Activated T-cell treated with anti-CD3 and anti-CD28 coated beads, Interleukin-2, amount 50 U/mL, for 24 hours (primary cell): ENCODE results near the gene SLC66A2.
A peak's percentile ranks its signal among the peaks of the same experiment; 100 is the strongest.

Source experiments
- DNase-seq: peaks from one replicate; pipeline ENCODE4 v3.0.0-alpha.2; 2020
- H3K27ac Mint-ChIP-seq: 2 replicates; pipeline ENCODE4 v1.8.0; 2020; ENCODE audit warnings: mild to moderate bottlenecking, mixed read lengths
- H3K27me3 Mint-ChIP-seq: 2 replicates; pipeline ENCODE4 v1.8.0; 2020; ENCODE audit warnings: mixed read lengths
- H3K36me3 Mint-ChIP-seq: 2 replicates; pipeline ENCODE4 v1.8.0; 2020; ENCODE audit warnings: low read depth, mixed read lengths
- H3K4me1 Mint-ChIP-seq: 2 replicates; pipeline ENCODE4 v1.8.0; 2020; ENCODE audit warnings: low read depth, mixed read lengths
- H3K4me3 Mint-ChIP-seq: 2 replicates; pipeline ENCODE4 v1.8.0; 2020; ENCODE audit warnings: mild to moderate bottlenecking, moderate library complexity, mixed read lengths
- H3K9me3 Mint-ChIP-seq: 2 replicates; pipeline ENCODE4 v1.8.0; 2020; ENCODE audit warnings: mixed read lengths

Gene SLC66A2

GRCh38 chr18:79975985-79976680 lies 24.7 kb upstream of the SLC66A2 start:
- no peak for DNase-seq
- no peaks in the 10 kb centered on the region for H3K27me3 Mint-ChIP-seq
- no peaks in the 10 kb centered on the region for H3K9me3 Mint-ChIP-seq
- no peak overlapping the region for H3K4me3 Mint-ChIP-seq
- peaks cover 89% of the 10 kb centered on the region for H3K36me3 Mint-ChIP-seq
- peak overlapping the region; percentile 81 for H3K27ac Mint-ChIP-seq
- peaks cover 30% of the 10 kb centered on the region for H3K4me1 Mint-ChIP-seq

- H3K27me3 Mint-ChIP-seq, result no peaks in the 10 kb centered on the region
- peaks cover 21% of the 10 kb centered on the region for H3K4me1 Mint-ChIP-seq
- H3K27ac Mint-ChIP-seq, result peak overlapping the region; percentile 37
- H3K4me3 Mint-ChIP-seq, result no peak overlapping the region
- H3K36me3 Mint-ChIP-seq, result peaks cover 91% of the 10 kb centered on the region
- DNase-seq, result no peak
- no peaks in the 10 kb centered on the region for H3K9me3 Mint-ChIP-seq
Measured at GRCh38 chr18:79975043-79975442, 23.6 kb upstream of the SLC66A2 start.

DNA sequence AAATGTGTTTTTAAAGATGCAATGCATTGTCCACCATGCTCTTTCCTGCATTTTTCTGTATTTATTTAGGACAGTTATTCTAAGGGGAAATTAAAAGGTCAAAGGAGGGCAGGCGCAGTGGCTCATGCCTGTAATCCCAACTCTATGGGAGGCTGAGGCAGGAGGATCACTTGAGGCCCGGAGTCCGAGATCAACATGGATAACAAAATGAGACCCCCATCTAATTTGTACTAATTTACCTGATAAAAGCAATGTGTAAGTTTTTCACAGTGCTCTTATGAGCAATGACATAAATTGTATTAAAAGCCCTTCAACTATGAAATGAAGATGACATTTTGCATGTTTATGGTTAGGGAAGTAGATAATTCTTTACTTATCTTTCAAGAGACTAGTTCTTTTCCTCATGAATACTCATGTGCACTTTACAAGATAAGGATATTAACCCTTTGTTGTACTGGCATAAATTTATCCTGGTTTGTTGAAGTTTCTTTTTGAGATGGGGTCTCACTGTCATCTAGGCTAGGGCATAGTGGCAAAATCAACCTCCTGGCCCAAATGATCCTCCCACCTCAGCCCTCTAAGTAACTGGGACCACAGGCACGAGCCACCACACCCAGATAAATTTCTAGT lies 22.7 kb upstream of the SLC66A2 start:
- Mint-ChIP-seq H3K27ac (peak overlapping the region; percentile 14), H3K4me3 (no peak overlapping the region), H3K9me3 (no peaks in the 10 kb centered on the region), H3K27me3 (no peaks in the 10 kb centered on the region), H3K36me3 (peaks cover 89% of the 10 kb centered on the region), H3K4me1 (peaks cover 14% of the 10 kb centered on the region)
- no peak for DNase-seq

DNA sequence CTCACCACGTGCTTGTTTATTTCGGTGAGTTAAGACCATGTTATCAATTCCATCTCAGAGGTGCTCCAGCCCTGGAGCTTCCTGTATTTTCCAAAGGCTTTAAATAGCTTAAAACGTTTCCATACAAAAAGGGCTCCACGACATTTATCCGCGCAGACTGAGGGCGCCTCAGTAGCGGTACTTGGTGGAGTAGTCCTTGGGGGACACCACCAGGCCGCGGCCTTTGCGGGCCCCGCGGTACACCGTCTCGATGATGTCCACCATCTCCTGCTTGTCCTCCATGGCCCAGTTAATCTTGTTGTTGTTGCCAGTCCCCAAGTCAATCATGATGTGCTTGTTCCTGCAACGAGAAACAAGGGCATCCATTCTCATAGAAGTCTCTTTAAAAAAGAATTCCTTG lies 22.1 kb upstream of the SLC66A2 start:
- Mint-ChIP-seq H3K9me3 (no peaks in the 10 kb centered on the region), H3K4me3 (no peak overlapping the region), H3K27ac (no peak overlapping the region), H3K27me3 (no peaks in the 10 kb centered on the region), H3K4me1 (peaks cover 12% of the 10 kb centered on the region), H3K36me3 (peaks cover 87% of the 10 kb centered on the region)
- DNase-seq, result no peak

GRCh38 chr18:79972720-79973119 lies 21.3 kb upstream of the SLC66A2 start:
- Mint-ChIP-seq H3K9me3 (no peaks in the 10 kb centered on the region), H3K4me3 (no peak overlapping the region), H3K4me1 (peaks cover 7% of the 10 kb centered on the region), H3K36me3 (peaks cover 87% of the 10 kb centered on the region), H3K27ac (no peak overlapping the region), H3K27me3 (no peaks in the 10 kb centered on the region)
- no peak for DNase-seq

DNA sequence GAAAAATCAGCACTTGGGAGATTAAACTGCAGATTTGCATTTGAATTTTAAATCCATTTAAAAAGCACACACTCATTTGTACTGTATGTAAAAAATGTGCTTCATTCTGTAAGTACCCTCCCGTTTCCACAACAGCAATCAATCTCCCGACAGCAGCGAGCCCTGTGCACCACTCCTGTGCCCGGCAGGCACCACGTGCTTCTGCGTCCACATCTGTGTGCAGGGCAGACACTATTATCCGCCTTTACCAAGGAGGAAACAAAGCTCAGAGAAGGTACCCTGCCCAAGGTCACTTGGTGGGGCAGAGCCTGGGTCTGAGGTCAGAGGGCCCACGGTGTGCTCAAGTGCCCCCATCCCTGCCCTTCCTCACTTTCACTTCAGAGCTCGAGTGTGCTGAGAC lies 20.5 kb upstream of the SLC66A2 start:
- H3K27ac Mint-ChIP-seq, result peak overlapping the region; percentile 8
- H3K27me3 Mint-ChIP-seq, result no peaks in the 10 kb centered on the region
- no peak overlapping the region for H3K4me3 Mint-ChIP-seq
- H3K4me1 Mint-ChIP-seq, result peaks cover 4% of the 10 kb centered on the region
- no peaks in the 10 kb centered on the region for H3K9me3 Mint-ChIP-seq
- peaks cover 86% of the 10 kb centered on the region for H3K36me3 Mint-ChIP-seq
- DNase-seq, result no peak

GRCh38 chr18:79971211-79971952 lies 19.9 kb upstream of the SLC66A2 start:
- H3K27me3 Mint-ChIP-seq, result no peaks in the 10 kb centered on the region
- DNase-seq, result no peak
- H3K4me3 Mint-ChIP-seq, result no peak overlapping the region
- peak overlapping the region; percentile 8 for H3K27ac Mint-ChIP-seq
- H3K36me3 Mint-ChIP-seq, result peaks cover 83% of the 10 kb centered on the region
- H3K4me1 Mint-ChIP-seq, result peaks cover 4% of the 10 kb centered on the region
- H3K9me3 Mint-ChIP-seq, result no peaks in the 10 kb centered on the region

GRCh38 chr18:79970419-79971133 lies 19.1 kb upstream of the SLC66A2 start:
- Mint-ChIP-seq H3K36me3 (peaks cover 79% of the 10 kb centered on the region), H3K9me3 (no peaks in the 10 kb centered on the region), H3K4me1 (peaks cover 5% of the 10 kb centered on the region), H3K27ac (no peak overlapping the region), H3K4me3 (no peak overlapping the region), H3K27me3 (no peaks in the 10 kb centered on the region)
- DNase-seq, result no peak

DNA sequence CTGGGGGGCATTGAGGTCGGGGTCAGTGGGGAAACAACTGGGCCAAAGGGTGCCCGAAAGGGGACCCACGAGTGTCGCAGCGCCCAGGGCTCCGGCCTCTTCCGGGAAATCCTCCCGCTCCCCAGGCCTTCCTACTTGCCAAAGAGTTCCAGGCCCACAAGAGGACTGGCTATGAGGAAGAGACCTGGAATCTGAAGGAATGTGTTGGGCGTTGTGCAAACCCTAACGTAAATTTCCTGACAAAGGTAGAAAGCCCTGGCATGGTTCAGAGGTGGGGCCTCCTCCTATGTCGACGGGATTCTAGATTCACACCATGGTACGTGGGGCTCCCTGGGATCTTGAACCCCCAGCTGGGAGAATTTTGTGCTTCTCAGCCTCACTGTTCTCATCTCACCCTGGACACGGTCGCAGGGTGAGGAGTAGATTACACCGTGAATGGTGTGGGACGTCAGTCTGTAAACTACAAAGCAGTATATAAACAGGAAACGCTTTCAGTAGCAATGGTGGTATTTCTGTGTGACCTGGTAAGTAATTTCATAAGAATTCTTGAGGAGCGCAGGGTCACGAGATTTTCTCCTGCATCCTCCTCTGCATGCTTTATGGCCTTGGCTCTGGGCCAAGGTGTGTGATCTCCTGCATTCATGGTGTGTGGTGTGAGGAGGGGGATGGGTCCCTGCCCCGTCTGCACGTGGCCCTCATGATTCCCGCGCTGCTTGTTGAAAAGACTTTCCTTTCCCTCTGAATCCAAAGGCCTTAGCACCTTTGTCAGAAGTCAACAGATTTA lies 13.9 kb upstream of the SLC66A2 start:
- DNase-seq, result peak; percentile 51
- Mint-ChIP-seq H3K36me3 (peaks cover 30% of the 10 kb centered on the region), H3K9me3 (no peaks in the 10 kb centered on the region), H3K4me3 (peak overlapping the region; percentile 71), H3K27me3 (peaks cover 4% of the 10 kb centered on the region), H3K27ac (peak overlapping the region; percentile 84), H3K4me1 (peaks cover 36% of the 10 kb centered on the region)

DNA sequence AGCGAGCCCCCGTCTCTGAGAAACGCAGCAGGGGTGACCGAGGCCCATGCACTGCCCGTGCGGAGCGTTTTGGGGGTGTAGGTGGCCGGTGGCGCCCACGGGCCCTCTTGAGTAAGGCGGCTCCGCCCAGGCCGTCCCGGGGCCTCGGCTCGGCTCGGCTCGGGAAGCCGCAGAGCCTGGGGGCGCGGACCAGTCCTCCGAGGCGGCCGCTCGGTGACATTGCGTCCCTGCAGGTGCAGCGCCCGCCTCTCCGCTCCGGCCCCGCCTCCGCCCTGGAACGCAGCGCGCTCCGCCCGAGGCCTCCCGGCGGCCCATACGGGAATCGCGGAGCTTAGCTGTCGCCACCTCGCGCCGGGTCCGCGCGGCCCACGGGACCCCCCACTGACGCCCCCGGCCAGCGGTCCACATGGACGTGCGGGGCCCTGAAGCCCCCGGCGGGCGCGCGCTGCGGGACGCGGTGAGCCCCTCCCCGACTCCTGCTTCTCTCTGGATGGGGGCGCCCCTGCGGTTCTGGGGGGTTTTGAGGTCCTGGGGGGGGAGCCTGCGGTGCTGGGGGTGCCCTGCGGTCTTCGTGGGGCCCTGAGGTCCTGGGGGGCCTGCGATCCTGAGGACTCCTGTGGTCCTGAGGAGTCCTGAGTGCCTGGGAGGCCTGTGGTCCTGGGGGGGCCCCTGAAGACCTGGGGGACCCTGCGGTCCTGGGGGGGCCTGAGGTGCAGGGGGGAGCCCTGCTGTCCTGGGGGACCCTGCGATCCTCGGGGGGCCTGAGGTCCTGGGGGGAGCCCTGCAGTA lies 13.1 kb upstream of the SLC66A2 start, which contains the start of gene HSBP1L1:
Gene HSBP1L1, plus strand, starts transcription at position 314 of the 789 bp plus-strand sequence. Its CDS starts 93 bp downstream, at position 407.
- peaks cover 23% of the 10 kb centered on the region for H3K36me3 Mint-ChIP-seq
- H3K27me3 Mint-ChIP-seq, result peaks cover 4% of the 10 kb centered on the region
- no peaks in the 10 kb centered on the region for H3K9me3 Mint-ChIP-seq
- peaks cover 41% of the 10 kb centered on the region for H3K4me1 Mint-ChIP-seq
- DNase-seq, result peak; percentile 78
- H3K27ac Mint-ChIP-seq, result peak within 1 kb of the TSS; percentile 84
- peak within 1 kb of the TSS; percentile 71 for H3K4me3 Mint-ChIP-seq

DNA sequence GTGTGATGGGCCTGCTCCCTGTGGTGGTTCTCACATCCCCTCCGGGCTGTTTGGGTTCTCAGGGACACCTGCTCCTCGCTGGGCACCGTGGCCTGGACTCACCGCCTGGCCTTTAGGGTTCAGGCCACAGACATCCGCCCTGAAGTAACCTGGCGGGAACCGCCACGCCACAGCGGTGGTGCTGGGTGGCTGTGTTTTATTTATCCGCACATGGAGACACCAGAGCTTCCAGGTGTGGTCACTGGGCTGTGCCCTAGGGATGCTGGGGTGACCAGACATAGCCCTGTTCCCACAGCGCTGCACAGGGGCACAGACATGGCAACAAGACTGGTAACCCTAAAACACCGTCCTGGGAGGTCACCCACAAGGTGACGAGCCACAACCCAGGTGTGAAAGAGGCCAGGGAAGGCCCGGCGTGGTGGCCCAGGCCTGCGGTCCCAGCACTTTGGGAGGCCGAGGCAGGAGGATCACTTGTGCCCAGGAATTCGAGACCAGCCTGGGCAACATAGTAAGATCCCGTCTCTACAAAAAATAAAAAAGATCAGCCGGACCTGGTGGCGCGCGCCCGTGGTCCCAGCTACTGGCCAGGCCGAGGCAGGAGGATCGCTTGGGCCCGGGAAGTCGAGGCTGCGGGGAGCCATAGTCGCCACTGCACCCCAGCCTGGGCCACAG lies 12.3 kb upstream of the SLC66A2 start:
- H3K27me3 Mint-ChIP-seq, result peaks cover 4% of the 10 kb centered on the region
- DNase-seq, result no peak
- H3K36me3 Mint-ChIP-seq, result peaks cover 20% of the 10 kb centered on the region
- H3K4me1 Mint-ChIP-seq, result peaks cover 40% of the 10 kb centered on the region
- peak overlapping the region; percentile 36 for H3K4me3 Mint-ChIP-seq
- peak overlapping the region; percentile 63 for H3K27ac Mint-ChIP-seq
- no peaks in the 10 kb centered on the region for H3K9me3 Mint-ChIP-seq

DNA sequence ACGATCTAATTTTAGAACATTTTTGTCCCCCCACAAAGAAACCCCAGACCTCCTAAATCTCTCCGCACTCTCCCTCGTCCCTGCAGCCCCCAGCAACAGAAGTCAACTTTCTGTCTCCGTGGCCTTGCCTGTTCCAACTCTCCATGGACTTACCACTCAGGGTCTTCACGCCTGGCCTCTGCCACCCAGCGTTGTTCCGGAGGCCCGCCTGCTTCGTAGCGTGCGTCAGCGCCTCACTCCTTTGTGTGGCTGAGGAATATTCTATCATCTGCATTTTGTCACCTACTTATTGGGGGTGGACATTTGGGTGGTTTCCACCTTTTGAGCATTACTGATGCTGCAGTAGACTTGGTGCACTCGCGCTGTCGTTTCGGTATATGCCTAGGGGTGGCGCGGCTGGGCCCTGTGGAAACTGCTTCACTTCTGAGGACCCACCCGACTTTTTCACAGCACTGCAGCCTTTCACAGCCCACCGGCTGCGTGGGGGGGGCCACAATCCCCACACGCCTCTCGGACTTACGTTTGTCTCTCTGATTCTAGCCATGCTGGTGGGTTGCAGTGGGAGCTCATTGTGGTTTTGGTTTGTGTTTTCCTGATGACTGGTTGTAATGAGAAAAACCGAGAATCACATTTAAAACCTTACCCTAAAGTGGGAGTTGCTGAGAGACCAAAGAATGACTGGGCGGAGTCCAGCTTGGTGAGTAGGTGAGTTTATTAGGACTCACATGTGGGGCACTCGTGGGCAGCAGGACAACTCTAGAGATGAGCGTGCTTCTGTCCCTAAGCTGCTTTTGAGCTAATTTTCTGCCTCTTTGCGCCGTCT lies 11.6 kb upstream of the SLC66A2 start:
- peak; percentile 66 for DNase-seq
- peaks cover 40% of the 10 kb centered on the region for H3K4me1 Mint-ChIP-seq

More for the DNA sequence above, 11.6 kb upstream of the SLC66A2 start:
- Mint-ChIP-seq H3K27ac (peak overlapping the region; percentile 63), H3K36me3 (peaks cover 17% of the 10 kb centered on the region), H3K9me3 (no peaks in the 10 kb centered on the region), H3K27me3 (peaks cover 4% of the 10 kb centered on the region), H3K4me3 (peak overlapping the region; percentile 36)
